CD4-positive, alpha-beta T cell treated with Interleukin-21 for 1 hour (primary cell): ENCODE measurements around the gene SDF2L1.

ENCODE experiments used
- DNase-seq: peaks from one replicate; pipeline ENCODE4 v3.0.0-alpha.2; 2020

SDF2L1 gene

DNA sequence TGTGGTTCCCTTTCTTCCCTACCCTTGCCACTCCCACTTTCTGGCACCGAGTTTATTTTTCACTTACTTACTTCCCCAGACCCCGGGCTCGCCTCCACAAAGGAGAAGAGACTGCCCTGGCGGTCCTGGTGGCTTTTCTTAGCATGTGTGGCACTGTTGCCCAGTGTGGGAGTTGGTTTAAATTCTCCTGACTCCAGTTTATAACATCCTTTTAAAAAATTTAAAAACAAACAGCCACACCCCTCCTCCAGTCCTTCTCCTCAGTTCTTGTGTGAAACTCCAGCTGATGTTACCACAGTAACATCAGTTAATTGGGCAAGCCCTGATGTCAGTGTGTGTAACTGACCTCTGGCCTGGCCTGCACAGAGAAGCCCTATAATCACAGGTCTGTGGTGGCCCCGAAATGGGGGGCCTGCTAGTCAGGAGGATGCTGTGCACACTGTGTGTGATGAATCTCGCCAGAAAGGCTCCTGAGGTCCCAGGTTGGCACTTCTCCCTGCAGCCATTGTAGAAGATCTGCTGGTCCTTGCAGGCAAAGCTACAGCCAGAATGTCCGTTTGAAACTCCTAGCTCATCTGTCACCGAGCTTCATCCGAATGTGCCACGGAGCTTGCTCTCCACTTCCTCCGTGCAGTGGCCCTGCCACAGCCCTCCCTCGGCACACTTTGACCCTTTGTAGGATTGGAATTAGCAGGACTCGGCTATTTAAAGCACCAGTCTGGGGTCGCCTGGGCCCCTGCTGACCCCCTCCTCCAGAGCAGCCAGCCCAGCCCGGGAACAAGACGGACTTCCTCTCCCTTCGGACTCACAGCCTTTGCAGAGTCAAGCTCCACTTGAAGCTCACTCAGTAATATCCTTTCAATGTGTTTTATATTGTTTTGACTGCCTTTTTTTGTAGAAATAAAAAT, 19.8 kb upstream of the SDF2L1 start:
- DNase-seq = no peak

DNA sequence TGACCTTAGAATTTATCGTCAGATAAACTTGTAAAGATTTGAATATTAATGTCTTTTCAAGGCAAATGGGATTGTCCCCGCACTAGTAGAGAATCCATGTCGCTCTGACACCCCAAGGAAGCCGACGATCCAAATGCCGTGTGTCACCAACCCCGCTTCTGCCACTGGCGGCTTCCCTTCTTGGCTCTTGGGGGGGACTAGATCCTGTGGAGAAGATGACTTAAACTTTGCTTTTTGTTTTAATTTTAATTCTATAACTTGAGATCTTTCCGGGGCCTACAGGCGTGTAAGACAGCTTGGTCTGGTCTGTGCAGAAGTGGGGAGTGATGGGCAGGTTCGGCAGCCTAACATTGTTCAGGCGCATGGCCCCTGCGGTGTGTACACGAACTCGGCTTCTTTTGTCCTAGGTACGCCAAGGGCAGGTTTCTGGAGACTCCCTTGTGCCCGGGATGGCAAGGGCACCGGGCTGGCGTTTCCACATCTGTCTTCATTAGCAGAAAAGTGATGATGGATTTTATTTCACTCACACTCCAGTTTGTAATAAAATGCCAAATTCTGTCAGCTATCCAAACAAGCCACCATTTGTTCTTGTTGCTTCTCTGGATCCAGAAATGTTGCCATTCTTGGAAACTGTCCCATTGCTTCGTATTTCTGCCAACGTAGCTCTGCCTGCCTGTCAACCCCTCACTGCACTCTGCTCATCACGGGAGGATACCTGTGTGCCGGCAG, 19.0 kb upstream of the SDF2L1 start:
- DNase-seq = no peak

- DNase-seq = no peak
Observed at GRCh38 chr22:21623648-21623970, 18.5 kb upstream of the SDF2L1 start.

- peak; percentile 40 for DNase-seq
Observed at GRCh38 chr22:21624120-21624879, 17.8 kb upstream of the SDF2L1 start.

GRCh38 chr22:21624880-21625791, 17.0 kb upstream of the SDF2L1 start:
- no peak for DNase-seq

DNA sequence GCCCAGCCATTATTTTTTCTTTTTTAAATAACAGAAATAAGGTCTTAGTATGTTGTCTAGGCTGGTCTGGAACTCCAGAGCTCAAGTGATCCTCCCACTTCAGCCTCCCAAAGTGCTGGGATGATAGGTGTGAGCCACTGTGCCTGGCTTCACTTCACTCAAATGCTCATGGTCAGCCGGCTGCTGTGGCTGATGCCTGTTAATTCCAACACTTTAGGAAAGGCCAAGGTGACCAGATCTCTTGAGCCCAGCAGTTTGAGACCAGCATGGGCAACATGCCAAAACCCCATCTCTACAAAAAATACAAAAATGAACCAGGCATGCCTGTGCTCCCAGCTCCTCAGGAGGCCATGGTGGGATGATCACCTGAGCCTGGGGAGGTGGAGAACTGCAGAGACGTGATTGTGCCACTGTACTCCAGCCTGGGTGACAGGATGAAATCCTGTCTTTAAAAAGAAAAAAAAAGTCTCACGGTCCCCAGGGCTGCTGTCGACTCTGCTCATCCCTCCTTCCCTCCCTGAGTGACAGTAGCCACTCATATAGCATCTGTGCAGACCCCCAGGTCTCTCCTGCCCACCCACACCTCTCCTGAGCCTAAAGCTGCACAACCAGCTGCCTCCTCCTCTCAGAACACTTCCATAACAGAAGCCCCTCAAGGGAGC, 15.9 kb upstream of the SDF2L1 start:
- DNase-seq = no peak

- DNase-seq = no peak
Observed at GRCh38 chr22:21626735-21627469, 15.2 kb upstream of the SDF2L1 start.

- no peak for DNase-seq
Observed at GRCh38 chr22:21628386-21629254, 13.5 kb upstream of the SDF2L1 start.

DNA sequence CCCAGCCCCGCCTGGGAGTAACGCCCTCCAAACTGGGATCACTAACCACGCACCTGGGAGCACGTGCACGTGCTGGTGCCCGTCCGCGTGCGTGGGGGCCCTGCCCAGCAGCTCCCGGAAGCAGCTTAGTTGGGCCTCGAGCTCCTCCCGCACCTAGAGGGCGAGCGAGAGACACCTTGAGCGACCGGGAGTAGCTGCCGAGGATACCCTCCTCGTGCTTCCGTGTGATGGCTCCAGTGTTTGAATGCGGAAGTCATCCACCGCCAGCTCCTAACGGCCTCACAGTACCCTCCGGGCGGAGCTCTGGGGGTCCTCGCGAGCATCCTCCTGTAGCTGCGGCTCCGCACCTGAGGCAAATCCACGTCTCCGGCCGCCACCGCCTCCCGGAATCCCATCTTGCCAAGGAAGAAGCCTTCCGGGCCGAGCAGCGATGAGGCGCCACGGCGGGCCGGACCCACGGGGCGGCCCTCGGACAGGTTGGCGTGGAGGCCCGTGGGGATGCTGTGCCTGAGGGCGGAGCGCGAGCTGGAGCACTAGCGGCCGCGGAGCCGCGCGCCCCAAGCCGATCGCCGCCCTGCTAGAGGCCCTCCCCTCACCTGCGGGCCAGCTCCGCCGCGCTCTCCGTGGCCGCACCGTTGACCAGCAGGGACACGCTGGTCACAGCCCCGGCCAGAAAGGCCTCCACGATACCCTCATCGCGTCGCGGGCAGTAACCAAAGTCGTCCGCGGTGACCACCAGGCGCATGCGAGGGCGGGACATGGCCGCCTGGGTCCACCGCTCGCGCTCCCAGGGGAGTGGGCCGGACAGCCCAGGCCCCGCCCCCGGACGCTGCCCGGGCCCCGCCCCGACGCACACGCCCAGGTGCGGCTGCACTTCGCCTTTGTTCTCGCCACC, 12.6 kb upstream of the SDF2L1 start, which contains the start of gene YDJC:
Gene YDJC, minus strand, starts transcription at position 768 of the 895 bp plus-strand sequence. Its CDS starts 8 bp downstream, at position 760.
- DNase-seq = peak; percentile 94

DNA sequence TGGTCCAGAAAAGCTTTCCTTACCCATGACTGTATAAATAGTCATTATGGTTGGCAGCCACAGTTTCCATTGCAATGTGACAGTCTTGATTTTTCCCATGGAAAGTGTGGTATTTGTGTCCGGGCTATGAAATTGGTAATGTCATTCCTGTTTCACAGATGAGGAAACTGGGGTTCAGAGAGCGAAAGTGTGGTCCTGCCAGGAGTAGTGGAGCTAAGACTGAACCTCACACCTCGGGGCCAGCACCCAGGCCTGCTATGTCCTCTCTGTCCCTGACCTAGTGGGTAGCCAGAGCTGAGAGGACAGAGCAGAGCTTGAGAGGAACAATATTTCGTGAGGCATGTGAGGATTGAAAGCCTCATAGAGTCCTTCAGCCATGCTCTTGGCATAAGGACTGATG, 11.1 kb upstream of the SDF2L1 start:
- DNase-seq = no peak

- DNase-seq = peak; percentile 82
Observed at GRCh38 chr22:21632237-21632895, 9.7 kb upstream of the SDF2L1 start, which contains the start of gene CCDC116. TSS of gene CCDC116 (plus strand) at chr22:21632760. CDS start at chr22:21633182, 422 bp downstream.

GRCh38 chr22:21632931-21633330, 9.2 kb upstream of the SDF2L1 start:
- DNase-seq = no peak

- no peak for DNase-seq
Observed at GRCh38 chr22:21633481-21633880, 8.6 kb upstream of the SDF2L1 start.

DNA sequence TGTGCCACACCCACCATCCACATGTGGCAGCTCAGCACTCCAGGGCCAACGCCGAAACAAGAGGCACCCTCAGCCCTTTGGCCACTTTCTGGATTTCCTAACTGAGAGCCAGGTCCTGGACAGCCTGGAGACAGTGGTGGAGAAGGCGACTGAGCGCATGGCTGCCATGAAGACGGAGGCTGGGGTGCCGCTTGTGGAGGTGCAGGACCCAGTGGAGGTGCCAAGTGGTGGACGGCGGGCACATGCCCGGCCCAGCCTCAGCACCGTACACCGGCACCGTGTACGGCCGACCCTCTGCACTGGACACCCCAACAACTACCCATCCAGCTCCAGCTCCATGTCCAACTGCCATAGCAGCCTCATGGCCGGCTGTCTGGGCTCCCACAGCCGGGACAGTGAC, 8.0 kb upstream of the SDF2L1 start:
- no peak for DNase-seq

DNA sequence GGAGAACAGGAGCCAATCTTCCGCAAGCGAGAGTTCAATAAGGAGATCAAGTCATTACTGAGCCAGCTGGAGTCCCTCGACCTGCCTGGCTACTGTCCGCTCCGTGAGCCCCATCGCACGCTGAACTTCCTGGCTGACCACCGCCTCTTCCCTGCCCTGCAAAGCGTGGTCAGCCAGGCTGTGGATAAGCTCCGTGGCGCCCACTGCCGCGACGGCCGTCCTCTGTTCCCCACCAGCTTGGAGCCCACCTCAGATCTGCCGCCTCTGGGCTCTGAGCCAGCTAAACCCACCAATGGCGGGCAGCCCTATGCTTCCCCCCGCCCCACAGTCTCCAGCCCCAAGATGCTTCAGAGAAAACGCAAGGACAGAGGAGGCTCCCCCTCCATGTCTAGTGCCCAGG, 7.3 kb upstream of the SDF2L1 start:
- no peak for DNase-seq

DNA sequence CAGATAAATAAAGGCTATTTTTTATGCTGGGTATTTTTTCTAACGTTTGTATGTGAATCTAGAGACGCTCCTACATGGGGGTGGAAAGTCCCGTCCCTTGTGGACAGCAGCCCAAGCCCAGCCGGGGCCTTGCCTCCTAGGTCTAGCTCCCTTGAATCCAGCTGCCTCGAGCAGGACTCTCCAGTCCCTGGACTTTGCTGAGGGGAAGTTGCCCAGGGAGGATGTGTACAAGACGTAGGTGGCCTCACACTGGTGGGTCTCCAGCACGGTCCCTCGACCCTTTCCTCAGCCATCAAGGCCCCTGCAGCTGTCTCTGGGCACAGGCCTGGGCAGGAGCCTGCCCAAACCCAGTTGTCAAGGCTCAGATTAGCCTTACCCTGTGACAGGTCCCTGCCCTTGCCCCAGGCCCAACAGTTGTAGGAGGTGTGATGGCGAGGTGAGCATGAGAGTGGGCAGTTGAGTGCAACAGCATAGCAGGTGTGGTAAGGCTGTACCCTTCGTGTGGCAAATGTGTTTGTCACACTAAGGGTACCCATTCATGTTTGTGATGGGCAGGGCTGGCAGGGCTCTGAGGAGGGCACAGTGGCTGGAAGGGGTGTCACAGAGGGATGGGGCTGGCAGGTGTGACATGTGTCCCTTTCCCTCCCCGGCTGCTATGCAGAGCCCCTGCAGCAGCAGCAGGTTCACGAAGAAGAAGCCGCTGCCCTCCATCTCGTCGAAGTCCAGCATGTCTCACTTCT, 6.2 kb upstream of the SDF2L1 start:
- DNase-seq = no peak

DNA sequence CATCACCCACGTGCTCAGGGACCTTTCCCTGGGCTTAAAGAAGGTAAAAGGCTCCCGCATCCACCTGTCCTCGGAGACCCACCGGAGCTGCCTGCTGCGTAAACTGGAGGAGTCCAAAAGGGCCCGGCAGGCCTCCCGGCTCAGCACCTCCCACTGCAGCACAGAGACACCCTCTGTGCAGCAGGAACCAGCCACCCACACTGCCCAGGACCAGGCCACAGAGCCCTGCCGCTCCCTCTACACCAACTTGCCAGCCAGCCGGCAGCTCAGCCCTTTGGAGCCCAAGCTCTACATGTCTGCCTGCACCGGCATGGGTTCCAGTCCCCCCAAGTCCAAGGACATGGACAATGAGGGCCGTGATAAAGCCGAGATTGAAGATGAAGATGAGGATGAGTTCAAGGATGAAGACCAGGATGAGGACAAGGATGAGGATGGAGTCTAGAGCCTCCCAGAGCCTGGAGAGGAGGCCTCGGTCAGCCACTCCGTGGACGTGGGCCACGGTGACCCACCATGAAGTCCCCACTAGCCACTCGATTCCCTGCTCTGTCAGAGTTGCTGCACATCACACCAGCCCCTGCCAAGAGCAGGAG, 5.4 kb upstream of the SDF2L1 start:
- DNase-seq = no peak
